D721Med (cell line): ENCODE data around the gene TMEM53.

ENCODE experiments used
- DNase-seq: peaks from one replicate; pipeline ENCODE4 v3.0.0; 2011; ENCODE audit warnings: low spot score; ENCODE audit not compliant: insufficient read length
- FAIRE-seq: peaks from 2 replicates; lab custom pipeline; 2011; peaks lifted over from hg19 to GRCh38; lab: Jason Lieb, UNC
- TF ChIP-seq, protein P1 (sequence below): IDR thresholded peaks from 2 replicates; pipeline ENCODE4 v1.5.1; 2012; ENCODE audit warnings: mild to moderate bottlenecking, control low read depth; ENCODE audit not compliant: insufficient read depth; ENCODE audit errors: missing control alignments

Gene TMEM53

DNA sequence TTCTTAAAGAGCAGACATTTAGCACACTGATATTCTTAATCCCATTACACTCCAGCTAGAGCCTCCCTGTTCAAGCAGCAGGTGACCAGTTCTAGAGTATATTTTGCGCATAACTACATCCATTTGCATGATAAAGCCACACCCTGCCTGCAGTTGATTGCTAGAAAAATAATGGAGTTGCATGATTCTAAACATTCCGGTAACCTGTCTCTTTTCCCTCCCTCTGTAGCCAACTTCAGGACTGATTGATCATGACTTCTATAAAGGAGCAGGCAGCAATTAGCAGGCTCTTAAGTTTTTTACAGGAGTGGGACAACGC is 15.1 kb upstream of the TMEM53 start:
- DNase-seq (no peak), FAIRE-seq (no peak)
- TF ChIP-seq, protein P1, sequence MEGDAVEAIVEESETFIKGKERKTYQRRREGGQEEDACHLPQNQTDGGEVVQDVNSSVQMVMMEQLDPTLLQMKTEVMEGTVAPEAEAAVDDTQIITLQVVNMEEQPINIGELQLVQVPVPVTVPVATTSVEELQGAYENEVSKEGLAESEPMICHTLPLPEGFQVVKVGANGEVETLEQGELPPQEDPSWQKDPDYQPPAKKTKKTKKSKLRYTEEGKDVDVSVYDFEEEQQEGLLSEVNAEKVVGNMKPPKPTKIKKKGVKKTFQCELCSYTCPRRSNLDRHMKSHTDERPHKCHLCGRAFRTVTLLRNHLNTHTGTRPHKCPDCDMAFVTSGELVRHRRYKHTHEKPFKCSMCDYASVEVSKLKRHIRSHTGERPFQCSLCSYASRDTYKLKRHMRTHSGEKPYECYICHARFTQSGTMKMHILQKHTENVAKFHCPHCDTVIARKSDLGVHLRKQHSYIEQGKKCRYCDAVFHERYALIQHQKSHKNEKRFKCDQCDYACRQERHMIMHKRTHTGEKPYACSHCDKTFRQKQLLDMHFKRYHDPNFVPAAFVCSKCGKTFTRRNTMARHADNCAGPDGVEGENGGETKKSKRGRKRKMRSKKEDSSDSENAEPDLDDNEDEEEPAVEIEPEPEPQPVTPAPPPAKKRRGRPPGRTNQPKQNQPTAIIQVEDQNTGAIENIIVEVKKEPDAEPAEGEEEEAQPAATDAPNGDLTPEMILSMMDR, result no peak

DNA sequence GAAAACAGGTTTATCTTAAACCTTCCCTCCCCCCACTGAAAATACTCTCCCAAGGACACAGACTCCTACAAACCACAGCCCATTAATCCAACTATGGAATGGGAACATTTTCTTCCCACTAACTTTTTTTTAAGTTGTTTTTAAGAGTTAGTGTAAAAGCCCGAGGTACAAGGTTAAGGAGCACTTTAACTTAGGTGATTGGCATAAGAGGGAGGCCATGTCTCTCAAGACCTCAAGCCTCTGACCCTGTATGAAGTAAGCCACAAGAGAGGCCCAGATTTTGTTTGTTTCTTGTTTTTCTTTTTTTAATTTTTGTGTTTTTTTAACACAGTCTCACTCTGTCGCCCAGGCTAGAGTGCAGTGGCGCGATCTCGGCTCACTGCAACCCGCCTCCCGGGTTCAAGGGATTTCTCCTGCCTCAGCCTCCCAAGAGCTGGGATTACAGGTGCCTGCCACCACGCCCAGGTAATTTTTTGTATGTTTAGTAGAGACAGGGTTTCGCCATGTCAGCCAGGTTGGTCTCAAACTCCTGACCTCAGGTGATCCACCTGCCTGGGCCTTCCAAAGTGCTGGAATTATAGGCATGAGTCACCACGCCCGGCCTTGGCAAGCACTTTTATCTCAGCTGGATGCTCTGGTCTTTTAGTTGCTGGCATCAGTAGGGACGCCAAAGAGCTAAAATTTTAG is 14.6 kb upstream of the TMEM53 start:
- DNase-seq, result no peak
- TF ChIP-seq, protein P1, result no peak
- no peak for FAIRE-seq

DNA sequence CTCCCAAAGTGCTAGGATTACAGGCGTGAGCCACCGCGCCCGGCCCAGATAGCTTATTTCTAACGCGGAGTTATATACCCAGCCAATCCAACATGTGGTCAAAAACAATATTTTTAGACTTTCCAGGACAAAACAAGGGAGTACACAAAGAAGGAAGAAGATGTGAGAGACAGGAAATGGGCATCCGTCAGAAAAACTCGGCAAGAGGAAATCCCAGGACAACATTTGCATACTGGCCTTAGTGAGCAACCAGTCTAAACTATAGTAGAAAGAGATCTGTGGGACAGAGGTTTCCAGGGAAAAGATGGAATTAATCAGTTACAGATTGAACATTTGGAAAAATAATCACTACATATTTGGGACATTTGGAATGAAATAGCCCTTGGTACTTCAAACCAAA is 11.6 kb upstream of the TMEM53 start:
- no peak for FAIRE-seq
- TF ChIP-seq, protein P1, result no peak
- no peak for DNase-seq

DNA sequence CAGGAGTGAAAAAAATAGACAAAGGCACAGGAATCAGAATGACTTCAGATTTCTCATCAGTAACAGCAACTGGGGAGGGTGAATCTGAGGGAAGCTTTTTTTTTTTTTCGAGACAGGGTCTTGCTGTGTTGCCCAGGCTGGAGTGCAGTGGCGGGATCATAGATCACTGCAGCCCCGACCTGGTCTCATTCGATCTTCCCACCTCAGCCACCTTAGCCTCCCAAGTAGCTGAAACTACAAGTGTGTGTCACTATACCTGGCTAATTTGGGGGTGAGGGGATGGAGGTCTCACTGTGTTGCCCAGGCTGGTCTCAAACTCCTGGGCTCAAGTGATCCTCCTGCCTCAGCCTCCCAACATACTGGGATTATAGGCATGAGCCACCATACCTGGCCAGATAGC is 10.9 kb upstream of the TMEM53 start:
- DNase-seq (no peak), FAIRE-seq (no peak)
- TF ChIP-seq, protein P1, result no peak

DNA sequence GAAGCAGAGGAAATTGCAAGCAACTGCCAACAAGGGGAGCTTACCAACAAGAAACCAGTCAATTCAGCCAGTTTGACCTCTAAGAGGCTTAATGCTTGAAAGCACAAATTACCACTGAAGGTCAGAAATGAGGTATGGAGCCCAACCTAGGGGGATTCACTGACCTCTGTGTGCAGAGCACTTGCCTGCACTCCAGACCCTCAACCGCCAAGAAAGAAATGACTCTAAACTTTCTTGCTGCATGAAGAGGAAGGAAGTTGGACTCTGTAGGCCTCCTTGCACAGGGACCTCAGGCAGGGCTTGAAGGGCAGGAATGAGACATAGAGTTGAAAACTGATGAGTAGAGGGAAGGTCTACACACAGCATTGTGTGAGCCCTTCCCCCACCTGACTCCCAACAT is 10.2 kb upstream of the TMEM53 start:
- no peak for DNase-seq
- no peak for FAIRE-seq
- TF ChIP-seq, protein P1, result no peak

DNA sequence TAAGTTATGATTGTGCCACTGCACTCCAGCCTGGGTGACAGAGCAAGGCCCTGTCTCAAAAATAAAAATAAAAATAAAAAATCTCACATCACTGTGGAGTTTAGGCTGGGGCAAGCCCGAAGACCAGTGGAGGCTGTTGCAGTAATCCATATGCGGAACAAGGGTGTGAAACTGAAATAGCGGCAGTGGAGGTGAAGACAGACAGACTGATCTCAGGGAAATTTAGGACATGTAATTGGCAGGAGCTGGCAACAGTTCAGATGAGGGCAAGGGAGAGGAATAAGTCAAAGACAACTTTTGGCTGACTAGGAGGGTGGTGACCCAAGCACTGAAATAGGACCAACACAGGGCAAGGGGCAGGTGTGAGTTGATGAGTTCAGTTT is 8.6 kb upstream of the TMEM53 start:
- no peak for DNase-seq
- TF ChIP-seq, protein P1, result no peak
- FAIRE-seq, result no peak
